GM23338 (cell line): ENCODE measurements around the gene SLC24A4. TPM values are rescaled to one million over a fixed set of nuclear protein-coding genes. Genes with fewer than 3 reads are reported as not detected.

Source experiments
- ATAC-seq: fragments of 200-7000 bp; cut with Tn5 transposase; 3 replicates; pipeline ENCODE4 v1.9.1; 2020
- DNase-seq: peaks from one replicate; pipeline ENCODE4 v3.0.0-alpha.2; 2015; ENCODE audit warnings: low spot score
- H2AFZ ChIP-seq: fragments of 200-600 bp; sonication (generic); 2 replicates; pipeline ENCODE4 v1.8.0; 2016; ENCODE audit warnings: antibody characterized with exemption, mild to moderate bottlenecking, moderate library complexity
- H3F3A ChIP-seq: fragments of 200-600 bp; sonication (generic); replicated peaks from 2 replicates; pipeline ENCODE4 v1.8.0; 2017; ENCODE audit warnings: antibody characterized with exemption, mixed run types, low read depth
- H3K27ac ChIP-seq: fragments of 200-600 bp; sonication (generic); 2 replicates; pipeline ENCODE4 v1.6.1; 2016; ENCODE audit warnings: low read depth
- H3K27me3 ChIP-seq: fragments of 200-600 bp; sonication (generic); 2 replicates; pipeline ENCODE4 v1.8.0; 2016; ENCODE audit warnings: mild to moderate bottlenecking, mixed run types, moderate library complexity; ENCODE audit not compliant: insufficient read depth
- H3K36me3 ChIP-seq: fragments of 200-600 bp; sonication (generic); 2 replicates; pipeline ENCODE4 v1.8.0; 2016; ENCODE audit warnings: mild to moderate bottlenecking; ENCODE audit not compliant: insufficient read depth
- H3K4me1 ChIP-seq: fragments of 200-600 bp; sonication (generic); 2 replicates; pipeline ENCODE4 v1.8.0; 2016; ENCODE audit warnings: mild to moderate bottlenecking, moderate library complexity; ENCODE audit not compliant: insufficient read depth
- H3K4me2 ChIP-seq: fragments of 200-600 bp; sonication (generic); 2 replicates; pipeline ENCODE4 v1.7.1; 2017; ENCODE audit warnings: mixed run types
- H3K4me3 ChIP-seq: fragments of 200-600 bp; sonication (generic); 2 replicates; pipeline ENCODE4 v1.6.1; 2016; ENCODE audit warnings: mixed run types
- H3K79me2 ChIP-seq: fragments of 200-600 bp; sonication (generic); replicated peaks from 2 replicates; pipeline ENCODE4 v1.8.0; 2017; ENCODE audit warnings: mild to moderate bottlenecking; ENCODE audit not compliant: insufficient read depth
- H3K9me2 ChIP-seq: fragments of 200-600 bp; sonication (generic); 2 replicates; pipeline ENCODE4 v1.8.0; 2017; ENCODE audit not compliant: insufficient read depth
- H4K20me1 ChIP-seq: fragments of 200-600 bp; sonication (generic); replicated peaks from 2 replicates; pipeline ENCODE4 v1.8.0; 2017; ENCODE audit warnings: mild to moderate bottlenecking; ENCODE audit not compliant: insufficient read depth
- H3K27ac Mint-ChIP-seq: 2 replicates; pipeline ENCODE4 v1.8.0; 2020; ENCODE audit warnings: inconsistent platforms, mild to moderate bottlenecking, moderate library complexity, mixed read lengths
- H3K27me3 Mint-ChIP-seq: 3 replicates; pipeline ENCODE4 v1.8.0; 2022; ENCODE audit warnings: low read depth, mild to moderate bottlenecking, moderate library complexity, mixed read lengths, inconsistent platforms; ENCODE audit not compliant: insufficient read depth, poor library complexity
- H3K36me3 Mint-ChIP-seq: 3 replicates; pipeline ENCODE4 v1.8.0; 2021; ENCODE audit warnings: low read depth, mild to moderate bottlenecking, inconsistent platforms, moderate library complexity, mixed read lengths
- H3K4me1 Mint-ChIP-seq: 3 replicates; pipeline ENCODE4 v1.8.0; 2020; ENCODE audit warnings: mild to moderate bottlenecking, inconsistent platforms, mixed read lengths
- H3K4me3 Mint-ChIP-seq: 3 replicates; pipeline ENCODE4 v1.8.0; 2021; ENCODE audit warnings: moderate library complexity, mild to moderate bottlenecking, inconsistent platforms, mixed read lengths
- H3K9me3 Mint-ChIP-seq: 3 replicates; pipeline ENCODE4 v1.8.0; 2020; ENCODE audit warnings: moderate library complexity, mild to moderate bottlenecking, inconsistent platforms, mixed read lengths
- CREB1 ChIP-seq: fragments of 250-450 bp; sonication (Bioruptor Pico); IDR thresholded peaks from 2 replicates; pipeline ENCODE4 v1.5.0; 2020; ENCODE audit warnings: low read depth, mild to moderate bottlenecking, moderate library complexity
- ETS1 ChIP-seq: IDR thresholded peaks from 2 replicates; pipeline ENCODE4 v1.6.1; 2016; ENCODE audit warnings: antibody characterized with exemption
- EZH2 ChIP-seq: fragments of 200-600 bp; sonication (generic); IDR thresholded peaks from one replicate; pipeline ENCODE4 v1.8.0; 2017; ENCODE audit warnings: antibody characterized with exemption, mild to moderate bottlenecking, low read depth; ENCODE audit not compliant: unreplicated experiment
- EZH2phosphoT487 ChIP-seq: fragments of 200-600 bp; sonication (generic); IDR thresholded peaks from one replicate; pipeline ENCODE4 v1.8.1; 2018; ENCODE audit warnings: antibody characterized with exemption; ENCODE audit not compliant: unreplicated experiment
- JUNB ChIP-seq: IDR thresholded peaks from one replicate; pipeline ENCODE4 v1.6.1; 2016; ENCODE audit warnings: antibody characterized with exemption; ENCODE audit not compliant: unreplicated experiment
- NANOG ChIP-seq: IDR thresholded peaks from 2 replicates; pipeline ENCODE4 v1.6.1; 2016; ENCODE audit warnings: antibody characterized with exemption, borderline replicate concordance
- POLR2AphosphoS5 ChIP-seq: IDR thresholded peaks from 2 replicates; pipeline ENCODE4 v1.6.1; 2016; ENCODE audit warnings: antibody characterized with exemption, low read depth
- STAT1 ChIP-seq: IDR thresholded peaks from one replicate; pipeline ENCODE4 v1.6.1; 2016; ENCODE audit warnings: antibody characterized with exemption; ENCODE audit not compliant: unreplicated experiment
- ZNF114 ChIP-seq: fragments of 250-450 bp; sonication (Bioruptor Pico); IDR thresholded peaks from 2 replicates; pipeline ENCODE4 v1.5.0; 2020; ENCODE audit warnings: mild to moderate bottlenecking, moderate library complexity
- ZNF331 ChIP-seq: fragments of 250-450 bp; sonication (Bioruptor Pico); IDR thresholded peaks from 2 replicates; pipeline ENCODE4 v1.5.0; 2020; ENCODE audit warnings: low read depth, mild to moderate bottlenecking, moderate library complexity
- polyA plus RNA-seq: library from polyadenylated mRNA; unstranded; fragments of >200 nt; fragmentation: Nextera tagmentation; extraction: Ambion mirVana; gene quantifications from 2 replicates; pipeline ENCODE4 v1.2.1, GENCODE V29; 2016
- total RNA-seq: library from RNA; depleted of rRNA; stranded (reverse); fragments of >200 nt; shearing (Covaris generic); gene quantifications from 2 replicates; pipeline ENCODE4 v1.2.3, GENCODE V29; 2014
- TF ChIP-seq, protein P1 (sequence below): fragments of 250-450 bp; sonication (Bioruptor Pico); IDR thresholded peaks from 2 replicates; pipeline ENCODE4 v1.5.0; 2020; ENCODE audit warnings: mild to moderate bottlenecking, moderate library complexity

Gene SLC24A4
- total and polyA plus RNA-seq, 2 experiments from 2014 or later = 0.06 to 0.38 TPM

DNA sequence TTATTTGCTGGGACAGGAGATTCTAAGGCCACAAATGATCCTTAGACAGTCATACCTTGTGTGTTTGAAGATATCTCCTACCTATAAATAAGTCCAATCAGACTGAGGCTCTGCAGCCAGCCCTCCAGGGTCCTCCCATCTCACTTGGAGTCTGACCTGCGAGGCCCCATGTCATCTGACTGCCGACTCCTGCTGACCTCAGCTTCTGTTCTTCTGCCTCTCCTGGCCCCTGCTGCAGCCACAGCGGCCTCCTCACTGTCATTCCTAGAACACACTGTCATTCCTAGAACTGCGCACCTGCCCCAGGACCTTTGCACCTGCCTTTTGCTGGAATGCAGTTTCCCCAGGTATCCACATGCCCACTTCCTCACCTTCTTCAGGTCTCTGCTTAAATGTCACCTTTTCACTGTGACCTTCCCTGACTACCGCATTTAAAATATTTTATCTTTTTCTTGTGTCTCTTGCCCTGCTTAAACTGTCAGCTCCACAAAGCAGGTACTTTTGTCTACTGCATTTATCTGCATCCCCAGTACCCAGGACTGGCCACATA is 134.1 kb downstream of the SLC24A4 start:
- no peak for DNase-seq
- Histone ChIP-seq H3K4me2 (no peak overlapping the region), H2AFZ (no peak overlapping the region), H3F3A (no peaks in the 10 kb centered on the region), H3K27me3 (no peaks in the 10 kb centered on the region), H3K4me1 (no peaks in the 10 kb centered on the region), H3K4me3 (no peak overlapping the region), H3K9me2 (no peaks in the 10 kb centered on the region), H3K36me3 (no peaks in the 10 kb centered on the region), H3K27ac (no peak overlapping the region), H4K20me1 (no peaks in the 10 kb centered on the region), H3K79me2 (no peaks in the 10 kb centered on the region)
- no peak for ATAC-seq
- no peaks in the 10 kb centered on the region for H3K36me3 Mint-ChIP-seq
- no peak overlapping the region for H3K4me3 Mint-ChIP-seq
- no peaks in the 10 kb centered on the region for H3K27me3 Mint-ChIP-seq
- no peaks in the 10 kb centered on the region for H3K9me3 Mint-ChIP-seq
- peaks cover 2% of the 10 kb centered on the region; the same call in 2 of the 3 replicates for H3K4me1 Mint-ChIP-seq
- no peak overlapping the region; the same call in 1 of the 2 replicates for H3K27ac Mint-ChIP-seq
- TF ChIP-seq ZNF114 = no peak

DNA sequence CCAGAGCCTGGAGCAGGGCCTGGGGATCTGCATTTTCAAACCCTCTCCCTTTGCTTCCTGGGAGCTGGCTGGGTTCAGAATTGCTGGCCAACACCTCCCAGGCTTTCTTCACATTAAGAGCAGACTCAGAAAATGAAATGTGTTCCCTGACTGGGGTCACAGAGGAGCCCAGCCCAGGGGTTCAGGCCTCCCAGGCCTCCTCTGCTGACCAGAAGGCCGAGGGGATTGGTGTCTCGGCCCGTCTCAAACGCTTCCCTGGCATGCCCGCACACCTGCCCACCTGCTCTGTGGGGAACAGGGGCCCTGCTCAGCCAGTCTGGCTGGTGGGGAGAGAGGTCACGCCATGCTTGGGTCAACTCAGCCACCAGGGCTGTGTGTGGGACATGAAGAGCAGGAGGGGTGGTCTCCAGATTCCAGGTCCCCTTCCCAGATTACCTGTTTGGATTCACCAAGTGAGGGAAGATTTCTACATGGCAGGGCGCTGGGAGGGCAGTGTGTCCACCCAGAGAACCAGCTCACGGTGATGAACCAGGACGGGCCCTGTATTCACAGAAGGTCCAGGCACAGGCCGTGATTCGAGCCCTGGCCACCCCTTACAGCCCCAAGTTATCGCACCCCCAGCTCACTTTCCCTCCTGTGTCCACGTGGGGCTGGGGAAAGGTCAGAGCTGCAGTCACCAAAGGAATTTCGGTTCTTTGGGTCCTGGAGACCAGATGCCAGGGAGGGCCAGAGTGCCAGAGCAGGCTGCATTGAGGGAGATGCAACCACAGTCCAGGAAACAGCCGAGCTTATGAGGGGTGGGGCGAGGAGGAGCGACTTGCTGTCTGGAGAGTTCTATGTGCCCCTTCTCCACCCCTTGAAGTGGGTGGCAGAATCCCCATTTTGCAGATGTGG is 135.4 kb downstream of the SLC24A4 start:
- Mint-ChIP-seq H3K27me3 (no peaks in the 10 kb centered on the region), H3K4me1 (peaks cover 2% of the 10 kb centered on the region; the same call in 2 of the 3 replicates), H3K36me3 (no peaks in the 10 kb centered on the region), H3K4me3 (no peak overlapping the region), H3K27ac (no peak overlapping the region), H3K9me3 (no peaks in the 10 kb centered on the region)
- H3K9me2 ChIP-seq = no peaks in the 10 kb centered on the region
- H3K4me1 ChIP-seq = no peaks in the 10 kb centered on the region
- no peak overlapping the region for H3K4me3 ChIP-seq
- no peak overlapping the region for H3K27ac ChIP-seq
- no peaks in the 10 kb centered on the region for H3K79me2 ChIP-seq
- no peak for ATAC-seq
- no peaks in the 10 kb centered on the region for H3K27me3 ChIP-seq
- H4K20me1 ChIP-seq = no peaks in the 10 kb centered on the region
- no peak overlapping the region for H3K4me2 ChIP-seq
- no peaks in the 10 kb centered on the region for H3F3A ChIP-seq
- TF ChIP-seq NANOG = no peak
- TF ChIP-seq POLR2AphosphoS5 = no peak
- no peak for TF ChIP-seq EZH2
- TF ChIP-seq, protein P1, sequence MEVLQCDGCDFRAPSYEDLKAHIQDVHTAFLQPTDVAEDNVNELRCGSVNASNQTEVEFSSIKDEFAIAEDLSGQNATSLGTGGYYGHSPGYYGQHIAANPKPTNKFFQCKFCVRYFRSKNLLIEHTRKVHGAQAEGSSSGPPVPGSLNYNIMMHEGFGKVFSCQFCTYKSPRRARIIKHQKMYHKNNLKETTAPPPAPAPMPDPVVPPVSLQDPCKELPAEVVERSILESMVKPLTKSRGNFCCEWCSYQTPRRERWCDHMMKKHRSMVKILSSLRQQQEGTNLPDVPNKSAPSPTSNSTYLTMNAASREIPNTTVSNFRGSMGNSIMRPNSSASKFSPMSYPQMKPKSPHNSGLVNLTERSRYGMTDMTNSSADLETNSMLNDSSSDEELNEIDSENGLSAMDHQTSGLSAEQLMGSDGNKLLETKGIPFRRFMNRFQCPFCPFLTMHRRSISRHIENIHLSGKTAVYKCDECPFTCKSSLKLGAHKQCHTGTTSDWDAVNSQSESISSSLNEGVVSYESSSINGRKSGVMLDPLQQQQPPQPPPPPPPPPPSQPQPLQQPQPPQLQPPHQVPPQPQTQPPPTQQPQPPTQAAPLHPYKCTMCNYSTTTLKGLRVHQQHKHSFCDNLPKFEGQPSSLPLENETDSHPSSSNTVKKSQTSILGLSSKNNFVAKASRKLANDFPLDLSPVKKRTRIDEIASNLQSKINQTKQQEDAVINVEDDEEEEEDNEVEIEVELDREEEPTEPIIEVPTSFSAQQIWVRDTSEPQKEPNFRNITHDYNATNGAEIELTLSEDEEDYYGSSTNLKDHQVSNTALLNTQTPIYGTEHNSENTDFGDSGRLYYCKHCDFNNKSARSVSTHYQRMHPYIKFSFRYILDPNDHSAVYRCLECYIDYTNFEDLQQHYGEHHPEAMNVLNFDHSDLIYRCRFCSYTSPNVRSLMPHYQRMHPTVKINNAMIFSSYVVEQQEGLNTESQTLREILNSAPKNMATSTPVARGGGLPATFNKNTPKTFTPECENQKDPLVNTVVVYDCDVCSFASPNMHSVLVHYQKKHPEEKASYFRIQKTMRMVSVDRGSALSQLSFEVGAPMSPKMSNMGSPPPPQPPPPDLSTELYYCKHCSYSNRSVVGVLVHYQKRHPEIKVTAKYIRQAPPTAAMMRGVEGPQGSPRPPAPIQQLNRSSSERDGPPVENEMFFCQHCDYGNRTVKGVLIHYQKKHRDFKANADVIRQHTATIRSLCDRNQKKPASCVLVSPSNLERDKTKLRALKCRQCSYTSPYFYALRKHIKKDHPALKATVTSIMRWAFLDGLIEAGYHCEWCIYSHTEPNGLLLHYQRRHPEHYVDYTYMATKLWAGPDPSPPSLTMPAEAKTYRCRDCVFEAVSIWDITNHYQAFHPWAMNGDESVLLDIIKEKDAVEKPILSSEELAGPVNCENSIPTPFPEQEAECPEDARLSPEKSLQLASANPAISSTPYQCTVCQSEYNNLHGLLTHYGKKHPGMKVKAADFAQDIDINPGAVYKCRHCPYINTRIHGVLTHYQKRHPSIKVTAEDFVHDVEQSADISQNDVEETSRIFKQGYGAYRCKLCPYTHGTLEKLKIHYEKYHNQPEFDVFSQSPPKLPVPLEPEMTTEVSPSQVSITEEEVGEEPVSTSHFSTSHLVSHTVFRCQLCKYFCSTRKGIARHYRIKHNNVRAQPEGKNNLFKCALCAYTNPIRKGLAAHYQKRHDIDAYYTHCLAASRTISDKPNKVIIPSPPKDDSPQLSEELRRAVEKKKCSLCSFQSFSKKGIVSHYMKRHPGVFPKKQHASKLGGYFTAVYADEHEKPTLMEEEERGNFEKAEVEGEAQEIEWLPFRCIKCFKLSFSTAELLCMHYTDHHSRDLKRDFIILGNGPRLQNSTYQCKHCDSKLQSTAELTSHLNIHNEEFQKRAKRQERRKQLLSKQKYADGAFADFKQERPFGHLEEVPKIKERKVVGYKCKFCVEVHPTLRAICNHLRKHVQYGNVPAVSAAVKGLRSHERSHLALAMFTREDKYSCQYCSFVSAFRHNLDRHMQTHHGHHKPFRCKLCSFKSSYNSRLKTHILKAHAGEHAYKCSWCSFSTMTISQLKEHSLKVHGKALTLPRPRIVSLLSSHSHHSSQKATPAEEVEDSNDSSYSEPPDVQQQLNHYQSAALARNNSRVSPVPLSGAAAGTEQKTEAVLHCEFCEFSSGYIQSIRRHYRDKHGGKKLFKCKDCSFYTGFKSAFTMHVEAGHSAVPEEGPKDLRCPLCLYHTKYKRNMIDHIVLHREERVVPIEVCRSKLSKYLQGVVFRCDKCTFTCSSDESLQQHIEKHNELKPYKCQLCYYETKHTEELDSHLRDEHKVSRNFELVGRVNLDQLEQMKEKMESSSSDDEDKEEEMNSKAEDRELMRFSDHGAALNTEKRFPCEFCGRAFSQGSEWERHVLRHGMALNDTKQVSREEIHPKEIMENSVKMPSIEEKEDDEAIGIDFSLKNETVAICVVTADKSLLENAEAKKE = no peak
- TF ChIP-seq ETS1 = no peak
- TF ChIP-seq CREB1 (CRISPR knock-in tag) = no peak
- TF ChIP-seq ZNF331 (CRISPR knock-in tag) = no peak
- TF ChIP-seq JUNB = no peak
- no peak for TF ChIP-seq STAT1
- no peak for TF ChIP-seq EZH2phosphoT487
- no peak for DNase-seq
- no peaks in the 10 kb centered on the region for H3K36me3 ChIP-seq
- no peak overlapping the region for H2AFZ ChIP-seq
